Right lobe of liver (tissue), 6 donors: ENCODE measurements around the gene HPS3. TPM values are rescaled to one million over a fixed set of nuclear protein-coding genes. Genes with fewer than 3 reads are reported as not detected.

Experiments used
- ATAC-seq, 4 donors: fragments of 200-7000 bp; cut with Tn5 transposase; one replicate each; pipeline ENCODE4 v1.9.1; 2020; ENCODE audit warnings: mild to moderate bottlenecking in 4 of 4, moderate library complexity in 4 of 4
- DNase-seq, 3 donors: peaks; one replicate each; pipeline ENCODE4 v3.0.0-alpha.2; 2020
- H3K27ac ChIP-seq, 3 donors: fragments of 200-600 bp; one replicate each; pipeline ENCODE4 v1.8.0; 2022
- H3K27me3 ChIP-seq, 2 donors: fragments of 200-600 bp; one replicate each; pipeline ENCODE4 v1.8.0; 2022
- H3K36me3 ChIP-seq, 4 donors: fragments of 200-600 bp; sonication (generic) in 1 of 4; one replicate each; pipeline versions ENCODE4 v1.5.1 to v1.8.0; 2017 to 2022; ENCODE audit warnings: control low read depth in 1 of 4
- H3K4me1 ChIP-seq, 4 donors: fragments of 200-600 bp; sonication (generic) in 1 of 4; one replicate each; pipeline versions ENCODE4 v1.5.1 to v1.8.0; 2017 to 2022; ENCODE audit warnings: control low read depth in 1 of 4
- H3K4me3 ChIP-seq, 3 donors: fragments of 200-600 bp; one replicate each; pipeline ENCODE4 v1.8.0; 2022
- H3K9me3 ChIP-seq, 4 donors: fragments of 200-600 bp; sonication (generic) in 1 of 4; one replicate each; pipeline versions ENCODE4 v1.5.1 to v1.8.0; 2017 to 2022; ENCODE audit warnings: control low read depth in 1 of 4
- POLR2A ChIP-seq: fragments of 450-650 bp; IDR thresholded peaks from one replicate; pipeline ENCODE4 v1.6.1; 2017; ENCODE audit warnings: antibody characterized with exemption, mild to moderate bottlenecking
- WGBS: methylation state at CpG from one replicate; pipeline ENCODE4 v1.1.6; 2018; ENCODE audit warnings: low coverage, low lambda C conversion rate; ENCODE audit not compliant: insufficient coverage; ENCODE audit errors: missing lambda C conversion rate; 5-methylcytosine and 5-hydroxymethylcytosine counted together
- intact Hi-C, 2 donors: fragments of 100-400 bp; cut with DNase I; formaldehyde crosslinking; loops; one replicate each; pipeline versions ENCODE4 v1.11.2 to v1.14.1; 2022
- long read RNA-seq: library from polyadenylated mRNA; unstranded; transcript quantifications from one replicate; pipeline ENCODE4 v2.0.0, GENCODE V29; 2019
- total RNA-seq, 6 experiments: library from RNA; depleted of rRNA in 2 of 6; stranded (reverse); fragments of >200 nt in 2 of 6; fragmentation: NEBNext Ultra II Directional in 3 of 6; extraction: Animal tissue kit (Norgen Biotek cat#: 25700) in 3 of 6; gene quantifications; one replicate each; pipeline versions ENCODE4 v1.1.0 to v1.2.4, GENCODE V29; 2016 to 2023
- TF ChIP-seq, protein P1 (sequence below), 4 donors: fragments of 200-600 bp in 3 of 4; fragments of 450-650 bp in 1 of 4; IDR thresholded peaks; one replicate each; pipeline versions ENCODE4 v1.5.1 to v1.8.0; 2016 to 2022; ENCODE audit warnings: antibody characterized with exemption in 4 of 4, mild to moderate bottlenecking in 2 of 4
- donor health status: DM: no; HTN: yes; CAD: no.
- donor health status: DM: no; HTN: no; CAD: no.
- donor health status: DM: no; HTN: no; CAD: no.
- donor health status: DM: no; HTN: yes; CAD: no.
- donor health status: DM: no; HTN: yes; CAD: no.

The HPS3 gene
- 1 to 10 TPM; 4.2 to 8.5 (median 6.3) TPM for total RNA-seq
- long read RNA-seq, full-length matches to known transcripts, result 2 of 4 reads
- long read RNA-seq, partial matches to known transcripts, result 1 of 4 reads
- long read RNA-seq, other reads (novel, unspliced or antisense), result 1 of 4 reads

GRCh38 chr3:149129326-149130205, at the start of gene HPS3:
HPS3 (plus strand) TSS chr3:149129638; CDS start chr3:149129724, 86 bp downstream.
- peak; percentile 94 to 99 (median 98) for ATAC-seq
- Histone ChIP-seq H3K36me3 (no peaks in the 10 kb centered on the region), H3K9me3 (no peaks in the 10 kb centered on the region), H3K4me1 (peaks cover 0 to 28% (median 2%) of the 10 kb centered on the region in 4 donors), H3K27ac (peak within 1 kb of the TSS; percentile 82 to 92 (median 86)), H3K27me3 (no peaks in the 10 kb centered on the region), H3K4me3 (peak within 1 kb of the TSS; percentile 95 to 98 (median 97))
- TF ChIP-seq POLR2A, result peak; percentile 96
- TF ChIP-seq, protein P1, sequence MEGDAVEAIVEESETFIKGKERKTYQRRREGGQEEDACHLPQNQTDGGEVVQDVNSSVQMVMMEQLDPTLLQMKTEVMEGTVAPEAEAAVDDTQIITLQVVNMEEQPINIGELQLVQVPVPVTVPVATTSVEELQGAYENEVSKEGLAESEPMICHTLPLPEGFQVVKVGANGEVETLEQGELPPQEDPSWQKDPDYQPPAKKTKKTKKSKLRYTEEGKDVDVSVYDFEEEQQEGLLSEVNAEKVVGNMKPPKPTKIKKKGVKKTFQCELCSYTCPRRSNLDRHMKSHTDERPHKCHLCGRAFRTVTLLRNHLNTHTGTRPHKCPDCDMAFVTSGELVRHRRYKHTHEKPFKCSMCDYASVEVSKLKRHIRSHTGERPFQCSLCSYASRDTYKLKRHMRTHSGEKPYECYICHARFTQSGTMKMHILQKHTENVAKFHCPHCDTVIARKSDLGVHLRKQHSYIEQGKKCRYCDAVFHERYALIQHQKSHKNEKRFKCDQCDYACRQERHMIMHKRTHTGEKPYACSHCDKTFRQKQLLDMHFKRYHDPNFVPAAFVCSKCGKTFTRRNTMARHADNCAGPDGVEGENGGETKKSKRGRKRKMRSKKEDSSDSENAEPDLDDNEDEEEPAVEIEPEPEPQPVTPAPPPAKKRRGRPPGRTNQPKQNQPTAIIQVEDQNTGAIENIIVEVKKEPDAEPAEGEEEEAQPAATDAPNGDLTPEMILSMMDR (IDR thresholded peaks at IDR 0.05), result peak in 2 of 4 donors; percentile 12
- DNase-seq, result peak; percentile 94 to 95 (median 94)
- intact Hi-C loops, result no loop called here
- 0% methylated on average over 25 of the region's 84 CpGs for WGBS

- TF ChIP-seq, protein P1 (IDR thresholded peaks at IDR 0.05), result no peak
- no peak for TF ChIP-seq POLR2A
- ATAC-seq (no peak), DNase-seq (no peak)
- intact Hi-C loops, result no loop called here
- Histone ChIP-seq H3K4me1 (peaks cover 0 to 4% (median 0%) of the 10 kb centered on the region in 4 donors), H3K4me3 (no peak overlapping the region), H3K27me3 (no peaks in the 10 kb centered on the region), H3K36me3 (no peaks in the 10 kb centered on the region), H3K27ac (no peak overlapping the region), H3K9me3 (no peaks in the 10 kb centered on the region)
- WGBS, result 96% methylated on average over 3 of the region's 3 CpGs
These were observed 49.3 kb upstream of the HPS3 start for GRCh38 chr3:149080011-149080698.

DNA sequence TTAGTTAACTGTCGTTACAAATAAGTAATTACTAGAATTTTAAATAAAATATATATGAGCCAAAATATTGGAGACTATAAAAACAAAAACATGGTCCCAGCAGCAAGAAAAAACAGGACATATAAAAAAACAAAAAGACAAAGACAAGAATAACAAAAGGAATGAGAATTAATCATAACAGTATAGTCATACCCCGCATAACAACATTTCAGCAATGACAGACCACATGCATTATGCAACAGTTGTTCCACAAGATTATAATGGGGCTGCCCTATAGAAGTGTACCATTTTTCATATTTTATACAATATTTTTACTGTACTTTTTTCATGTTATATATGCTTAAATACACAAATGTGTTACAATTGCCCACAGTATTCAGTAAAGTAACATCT, 48.7 kb upstream of the HPS3 start:
- WGBS, result 87% methylated on average over 2 of the region's 2 CpGs
- H3K4me1 ChIP-seq, result peaks cover 0 to 8% (median 0%) of the 10 kb centered on the region in 4 donors
- no peak overlapping the region for H3K27ac ChIP-seq
- ATAC-seq (no peak), DNase-seq (no peak)
- no peaks in the 10 kb centered on the region for H3K36me3 ChIP-seq
- no peak overlapping the region for H3K4me3 ChIP-seq
- H3K9me3 ChIP-seq, result no peaks in the 10 kb centered on the region
- H3K27me3 ChIP-seq, result no peaks in the 10 kb centered on the region
- no peak for TF ChIP-seq POLR2A
- TF ChIP-seq, protein P1 (IDR thresholded peaks at IDR 0.05), result no peak
- intact Hi-C loops, result no loop called here

- H3K27me3 ChIP-seq, result no peaks in the 10 kb centered on the region
- ATAC-seq (no peak), DNase-seq (no peak)
- TF ChIP-seq, protein P1 (IDR thresholded peaks at IDR 0.05), result no peak
- TF ChIP-seq POLR2A, result no peak
- no peaks in the 10 kb centered on the region for H3K9me3 ChIP-seq
- H3K4me1 ChIP-seq, result peaks cover 0 to 8% (median 0%) of the 10 kb centered on the region in 4 donors
- no peaks in the 10 kb centered on the region for H3K36me3 ChIP-seq
- intact Hi-C loops, result no loop called here
- WGBS, result 92% methylated on average over 1 of the region's 1 CpG
- no peak overlapping the region for H3K4me3 ChIP-seq
- no peak overlapping the region for H3K27ac ChIP-seq
These were observed 47.7 kb upstream of the HPS3 start for GRCh38 chr3:149081772-149082171.
